ENCODE results near the gene GANAB. TPM values are rescaled to one million over a fixed set of nuclear protein-coding genes. Genes with fewer than 3 reads are reported as not detected.
A peak's percentile ranks its signal among the peaks of the same experiment; 100 is the strongest.

The GANAB gene
- total and polyA plus RNA-seq, 2 donors (not counting 1 experiment from before 2014, with no cell fraction given): 279 to 328 TPM

GRCh38 chr11:62578541-62578940, 67.9 kb downstream of the GANAB start:
- no peak overlapping the region for H3K4me2 ChIP-seq (ENCODE audit: extremely low read depth, insufficient read depth, low read length)
- peaks cover 3% of the 10 kb centered on the region for H3K36me3 ChIP-seq (ENCODE audit: control insufficient read depth, insufficient read depth, low read length)
- DNase-seq (ENCODE audit: low read depth in 2 of 2): no peak
- H3K9ac ChIP-seq (ENCODE audit: insufficient read depth, low read length): no peak overlapping the region
- H3K27me3 ChIP-seq (ENCODE audit: control insufficient read depth, insufficient read depth, low read length): no peaks in the 10 kb centered on the region
- H3K79me2 ChIP-seq (ENCODE audit: control insufficient read depth, insufficient read depth, low read length): peaks cover 16% of the 10 kb centered on the region
- peaks cover 6% of the 10 kb centered on the region for H3K4me1 ChIP-seq (ENCODE audit: control insufficient read depth, extremely low read depth, insufficient read depth, low read length)
- TF ChIP-seq, protein P1, sequence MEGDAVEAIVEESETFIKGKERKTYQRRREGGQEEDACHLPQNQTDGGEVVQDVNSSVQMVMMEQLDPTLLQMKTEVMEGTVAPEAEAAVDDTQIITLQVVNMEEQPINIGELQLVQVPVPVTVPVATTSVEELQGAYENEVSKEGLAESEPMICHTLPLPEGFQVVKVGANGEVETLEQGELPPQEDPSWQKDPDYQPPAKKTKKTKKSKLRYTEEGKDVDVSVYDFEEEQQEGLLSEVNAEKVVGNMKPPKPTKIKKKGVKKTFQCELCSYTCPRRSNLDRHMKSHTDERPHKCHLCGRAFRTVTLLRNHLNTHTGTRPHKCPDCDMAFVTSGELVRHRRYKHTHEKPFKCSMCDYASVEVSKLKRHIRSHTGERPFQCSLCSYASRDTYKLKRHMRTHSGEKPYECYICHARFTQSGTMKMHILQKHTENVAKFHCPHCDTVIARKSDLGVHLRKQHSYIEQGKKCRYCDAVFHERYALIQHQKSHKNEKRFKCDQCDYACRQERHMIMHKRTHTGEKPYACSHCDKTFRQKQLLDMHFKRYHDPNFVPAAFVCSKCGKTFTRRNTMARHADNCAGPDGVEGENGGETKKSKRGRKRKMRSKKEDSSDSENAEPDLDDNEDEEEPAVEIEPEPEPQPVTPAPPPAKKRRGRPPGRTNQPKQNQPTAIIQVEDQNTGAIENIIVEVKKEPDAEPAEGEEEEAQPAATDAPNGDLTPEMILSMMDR (conservative IDR thresholded peaks at IDR 0.05 in 1 of 2, IDR thresholded peaks at IDR 0.05 in 1 of 2; ENCODE audit: low read depth in 1 of 2, low read length in 2 of 2): no peak
- no peak for TF ChIP-seq EZH2 (IDR thresholded peaks at IDR 0.05; ENCODE audit: low read length, missing control alignments)
- H3K9me3 ChIP-seq (ENCODE audit: control insufficient read depth, insufficient read depth, low read depth, low read length): no peaks in the 10 kb centered on the region
- no peak overlapping the region for H2AFZ ChIP-seq (ENCODE audit: low read length)
- no peak overlapping the region for H3K27ac ChIP-seq (ENCODE audit: insufficient read depth, low read length)
- H4K20me1 ChIP-seq (ENCODE audit: control insufficient read depth, extremely low read depth, insufficient read depth, low read length): no peaks in the 10 kb centered on the region
- no peak overlapping the region for H3K4me3 ChIP-seq (replicated peaks in 1 of 4; ENCODE audit: control extremely low read depth in 1 of 4, insufficient read depth in 1 of 4, low read depth in 3 of 4, low read length in 4 of 4)

GRCh38 chr11:62577046-62577714, 69.2 kb downstream of the GANAB start:
- Histone ChIP-seq H3K79me2 (ENCODE audit: control insufficient read depth, insufficient read depth, low read length) (peaks cover 29% of the 10 kb centered on the region), H3K4me1 (ENCODE audit: control insufficient read depth, extremely low read depth, insufficient read depth, low read length) (peaks cover 6% of the 10 kb centered on the region), H3K36me3 (ENCODE audit: control insufficient read depth, insufficient read depth, low read length) (peaks cover 3% of the 10 kb centered on the region), H3K4me3 (replicated peaks in 1 of 4; ENCODE audit: control extremely low read depth in 1 of 4, insufficient read depth in 1 of 4, low read depth in 3 of 4, low read length in 4 of 4) (no peak overlapping the region), H3K9me3 (ENCODE audit: control insufficient read depth, insufficient read depth, low read depth, low read length) (no peaks in the 10 kb centered on the region), H3K27me3 (ENCODE audit: control insufficient read depth, insufficient read depth, low read length) (no peaks in the 10 kb centered on the region), H3K27ac (ENCODE audit: insufficient read depth, low read length) (no peak overlapping the region), H3K9ac (ENCODE audit: insufficient read depth, low read length) (no peak overlapping the region), H2AFZ (ENCODE audit: low read length) (no peak overlapping the region), H4K20me1 (ENCODE audit: control insufficient read depth, extremely low read depth, insufficient read depth, low read length) (no peaks in the 10 kb centered on the region), H3K4me2 (ENCODE audit: extremely low read depth, insufficient read depth, low read length) (no peak overlapping the region)
- DNase-seq (ENCODE audit: low read depth in 2 of 2): no peak
- TF ChIP-seq EZH2 (IDR thresholded peaks at IDR 0.05; ENCODE audit: low read length, missing control alignments): no peak
- TF ChIP-seq, protein P1 (conservative IDR thresholded peaks at IDR 0.05 in 1 of 2, IDR thresholded peaks at IDR 0.05 in 1 of 2; ENCODE audit: low read depth in 1 of 2, low read length in 2 of 2): no peak

DNA sequence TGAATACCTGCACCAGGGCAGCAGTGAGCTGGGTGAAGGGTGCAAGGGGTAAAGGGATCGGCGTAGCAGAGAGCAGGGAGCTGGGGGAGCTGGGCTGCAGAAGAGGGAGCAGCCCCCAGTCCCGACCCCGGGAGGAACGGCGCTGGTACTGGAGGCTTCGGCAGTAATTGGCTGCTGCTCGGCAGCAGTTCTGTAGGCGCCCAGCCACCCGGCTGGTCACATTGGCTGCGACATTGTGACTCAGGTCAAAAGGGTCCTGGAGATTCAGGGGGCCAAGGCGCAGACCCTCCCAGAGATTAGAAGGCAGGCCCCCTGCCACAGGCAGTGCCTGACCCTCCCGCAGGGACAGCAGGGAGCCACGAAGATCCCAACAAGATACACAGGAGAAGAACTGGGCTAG, 70.6 kb downstream of the GANAB start:
- Histone ChIP-seq H3K4me3 (replicated peaks in 1 of 4; ENCODE audit: control extremely low read depth in 1 of 4, insufficient read depth in 1 of 4, low read depth in 3 of 4, low read length in 4 of 4) (peak overlapping the region in 1 of 4 experiments; percentile 80), H3K36me3 (ENCODE audit: control insufficient read depth, insufficient read depth, low read length) (peaks cover 6% of the 10 kb centered on the region), H3K27ac (ENCODE audit: insufficient read depth, low read length) (no peak overlapping the region), H3K4me1 (ENCODE audit: control insufficient read depth, extremely low read depth, insufficient read depth, low read length) (peaks cover 13% of the 10 kb centered on the region), H3K9ac (ENCODE audit: insufficient read depth, low read length) (no peak overlapping the region), H3K9me3 (ENCODE audit: control insufficient read depth, insufficient read depth, low read depth, low read length) (no peaks in the 10 kb centered on the region), H3K27me3 (ENCODE audit: control insufficient read depth, insufficient read depth, low read length) (no peaks in the 10 kb centered on the region), H2AFZ (ENCODE audit: low read length) (no peak overlapping the region), H3K4me2 (ENCODE audit: extremely low read depth, insufficient read depth, low read length) (peak overlapping the region; percentile 97), H4K20me1 (ENCODE audit: control insufficient read depth, extremely low read depth, insufficient read depth, low read length) (no peaks in the 10 kb centered on the region), H3K79me2 (ENCODE audit: control insufficient read depth, insufficient read depth, low read length) (peaks cover 43% of the 10 kb centered on the region)
- TF ChIP-seq, protein P1 (conservative IDR thresholded peaks at IDR 0.05 in 1 of 2, IDR thresholded peaks at IDR 0.05 in 1 of 2; ENCODE audit: low read depth in 1 of 2, low read length in 2 of 2): no peak
- no peak for TF ChIP-seq EZH2 (IDR thresholded peaks at IDR 0.05; ENCODE audit: low read length, missing control alignments)
- DNase-seq (ENCODE audit: low read depth in 2 of 2): no peak

Measured in fibroblast of lung (primary cell).